Measurements from ENCODE around the gene CTDP1.
A peak's percentile ranks its signal among the peaks of the same experiment; 100 is the strongest.

CTDP1 gene

GRCh38 chr18:79796016-79796415 lies 116.4 kb downstream of the CTDP1 start:
- TF ChIP-seq CTCF (IDR thresholded peaks at IDR 0.05; ENCODE audit: control extremely low read depth, extremely low read depth, low read depth, missing control alignments) = no peak
- CTCF ChIA-PET = no interaction called here
- POLR2A ChIA-PET = no interaction called here
- DNase-seq (ENCODE audit: extremely low spot score) = no peak

GRCh38 chr18:79796531-79797405 lies 117.2 kb downstream of the CTDP1 start:
- CTCF ChIA-PET = no interaction called here
- TF ChIP-seq CTCF (IDR thresholded peaks at IDR 0.05; ENCODE audit: control extremely low read depth, extremely low read depth, low read depth, missing control alignments) = no peak
- POLR2A ChIA-PET = no interaction called here
- no peak for DNase-seq (ENCODE audit: extremely low spot score)

GRCh38 chr18:79797518-79798345 lies 118.1 kb downstream of the CTDP1 start, which contains the start of gene KCNG2:
TSS of gene KCNG2 (plus strand) at chr18:79797938. CDS start at chr18:79863668, 65,730 bp downstream.
- POLR2A ChIA-PET = no interaction called here
- CTCF ChIA-PET = interaction anchor here (0.7 to 1.5 kb wide), 2 partner anchors 12 to 331 kb away, joined by 3 read pairs; no protein-coding TSS in a partner anchor
- DNase-seq (ENCODE audit: extremely low spot score) = peak; percentile 75
- TF ChIP-seq CTCF (IDR thresholded peaks at IDR 0.05; ENCODE audit: control extremely low read depth, extremely low read depth, low read depth, missing control alignments) = peak; percentile 67

- TF ChIP-seq CTCF (IDR thresholded peaks at IDR 0.05; ENCODE audit: control extremely low read depth, extremely low read depth, low read depth, missing control alignments) = no peak
- DNase-seq (ENCODE audit: extremely low spot score) = no peak
- ChIA-PET POLR2A (no interaction called here), CTCF (interaction anchor here (0.7 to 1.5 kb wide), 2 partner anchors 12 to 330 kb away, joined by 3 read pairs; no protein-coding TSS in a partner anchor)
These were observed 118.9 kb downstream of the CTDP1 start for GRCh38 chr18:79798346-79798998.

- DNase-seq (ENCODE audit: extremely low spot score) = no peak
- no peak for TF ChIP-seq CTCF (IDR thresholded peaks at IDR 0.05; ENCODE audit: control extremely low read depth, extremely low read depth, low read depth, missing control alignments)
- CTCF ChIA-PET = interaction anchor here (1.5 kb wide), 1 partner anchor 329 kb away, joined by 3 read pairs; no protein-coding TSS in a partner anchor
These were observed 119.4 kb downstream of the CTDP1 start for GRCh38 chr18:79798999-79799370.

More at GRCh38 chr18:79798999-79799370, 119.4 kb downstream of the CTDP1 start:
- POLR2A ChIA-PET = no interaction called here

Data from GM10248 (cell line).